Suprapubic skin (tissue), 3 donors: ENCODE data around the gene ERAL1.

Source experiments
- CTCF ChIP-seq, 2 donors: fragments of 200-600 bp in 1 of 2; fragments of 450-650 bp in 1 of 2; sonication (generic) in 1 of 2; IDR thresholded peaks; one replicate each; pipeline ENCODE4 v1.5.1; 2016 to 2019; ENCODE audit warnings: antibody characterized with exemption in 2 of 2, mild to moderate bottlenecking in 1 of 2, moderate library complexity in 1 of 2
- POLR2A ChIP-seq, 2 donors: fragments of 450-650 bp; IDR thresholded peaks; one replicate each; pipeline ENCODE4 v1.6.1; 2017; ENCODE audit warnings: antibody characterized with exemption in 2 of 2, mild to moderate bottlenecking in 2 of 2, moderate library complexity in 2 of 2

DNA sequence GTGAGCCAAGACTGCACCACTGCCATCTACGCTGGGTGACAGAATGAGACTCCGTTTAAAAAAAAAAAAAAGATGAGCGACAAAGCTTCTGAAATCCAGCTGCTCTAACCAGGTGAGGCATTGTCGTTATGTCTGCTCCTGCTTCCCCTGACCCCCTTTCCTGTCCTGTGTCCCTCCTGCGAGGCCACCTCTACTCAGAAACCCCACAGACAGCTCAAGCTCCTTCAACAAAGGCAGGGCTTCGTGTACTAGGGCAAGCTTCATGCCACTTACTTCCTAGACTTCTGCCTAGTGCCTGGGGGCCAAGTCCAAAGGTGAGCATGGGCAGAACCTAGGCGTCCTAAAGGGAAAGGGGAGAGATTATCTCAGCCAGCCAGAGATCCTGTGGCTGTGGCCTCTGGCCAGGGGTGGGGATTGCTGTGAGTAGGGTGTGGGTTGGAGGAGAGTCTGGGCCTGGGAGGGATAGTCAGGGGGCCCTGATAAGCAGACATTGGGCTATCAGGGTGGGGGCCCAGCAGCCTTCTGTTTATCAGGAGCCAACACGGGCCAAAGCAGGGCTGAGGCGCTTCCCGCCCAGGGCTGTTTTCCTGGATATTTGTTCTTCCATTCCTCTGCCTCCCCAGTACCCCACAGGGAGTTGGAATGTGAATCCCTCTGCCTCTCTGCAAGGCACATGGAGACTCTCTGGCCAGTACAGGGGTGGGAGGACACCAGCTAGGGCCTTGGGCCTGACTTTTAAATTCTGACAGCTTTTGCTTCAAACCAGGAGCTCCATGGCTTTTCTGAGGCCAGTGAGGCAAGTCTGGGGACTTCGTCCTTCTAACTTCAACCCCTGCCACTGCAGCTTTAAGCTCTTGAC is 10.4 kb downstream of the ERAL1 start:
- TF ChIP-seq POLR2A (IDR thresholded peaks at IDR 0.05) (no peak), CTCF (IDR thresholded peaks at IDR 0.05) (no peak)
